ENCODE measurements around the gene TBC1D22A.

Gene TBC1D22A

DNA sequence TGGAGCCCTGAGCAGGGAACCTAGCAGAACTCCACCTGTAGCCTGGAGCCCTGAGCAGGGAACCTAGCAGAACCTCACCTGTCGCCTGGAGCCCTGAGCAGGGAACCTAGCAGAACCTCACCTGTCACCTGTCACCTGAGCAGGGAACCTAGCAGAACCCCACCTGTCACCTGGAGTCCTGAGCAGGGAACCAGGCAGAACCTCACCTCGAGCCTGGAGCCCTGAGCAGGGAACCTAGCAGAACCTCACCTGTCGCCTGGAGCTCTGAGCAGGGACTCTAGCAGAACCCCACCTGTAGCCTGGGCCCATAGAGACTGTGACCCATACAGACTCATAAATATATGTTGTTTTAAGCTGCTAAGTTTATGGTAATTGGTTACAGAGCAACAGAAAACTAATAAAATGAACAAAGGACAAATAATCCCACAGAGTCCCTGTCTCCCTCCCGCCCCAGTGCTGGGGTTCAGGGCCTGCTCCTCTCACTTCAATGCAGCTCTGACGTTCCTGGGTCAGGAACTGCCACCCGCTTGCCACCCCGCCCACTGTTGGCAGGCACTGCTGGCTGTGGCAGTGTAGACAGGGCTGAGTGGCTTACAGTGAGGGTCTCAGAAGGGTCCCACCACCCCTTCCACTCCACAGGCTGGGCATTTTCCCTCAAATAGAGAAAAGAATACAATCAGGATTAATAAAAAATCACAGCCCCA is 259.1 kb downstream of the TBC1D22A start:
- H3K4me3 ChIP-seq (ENCODE audit: low read depth, low read length) = no peak overlapping the region
- TF ChIP-seq, protein P1, sequence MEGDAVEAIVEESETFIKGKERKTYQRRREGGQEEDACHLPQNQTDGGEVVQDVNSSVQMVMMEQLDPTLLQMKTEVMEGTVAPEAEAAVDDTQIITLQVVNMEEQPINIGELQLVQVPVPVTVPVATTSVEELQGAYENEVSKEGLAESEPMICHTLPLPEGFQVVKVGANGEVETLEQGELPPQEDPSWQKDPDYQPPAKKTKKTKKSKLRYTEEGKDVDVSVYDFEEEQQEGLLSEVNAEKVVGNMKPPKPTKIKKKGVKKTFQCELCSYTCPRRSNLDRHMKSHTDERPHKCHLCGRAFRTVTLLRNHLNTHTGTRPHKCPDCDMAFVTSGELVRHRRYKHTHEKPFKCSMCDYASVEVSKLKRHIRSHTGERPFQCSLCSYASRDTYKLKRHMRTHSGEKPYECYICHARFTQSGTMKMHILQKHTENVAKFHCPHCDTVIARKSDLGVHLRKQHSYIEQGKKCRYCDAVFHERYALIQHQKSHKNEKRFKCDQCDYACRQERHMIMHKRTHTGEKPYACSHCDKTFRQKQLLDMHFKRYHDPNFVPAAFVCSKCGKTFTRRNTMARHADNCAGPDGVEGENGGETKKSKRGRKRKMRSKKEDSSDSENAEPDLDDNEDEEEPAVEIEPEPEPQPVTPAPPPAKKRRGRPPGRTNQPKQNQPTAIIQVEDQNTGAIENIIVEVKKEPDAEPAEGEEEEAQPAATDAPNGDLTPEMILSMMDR (IDR thresholded peaks at IDR 0.05; ENCODE audit: low read depth, low read length) = no peak

GRCh38 chr22:47022075-47022473 is 259.6 kb downstream of the TBC1D22A start:
- TF ChIP-seq, protein P1 (IDR thresholded peaks at IDR 0.05; ENCODE audit: low read depth, low read length) = no peak
- no peak overlapping the region for H3K4me3 ChIP-seq (ENCODE audit: low read depth, low read length)

GRCh38 chr22:47022475-47022874 is 260.0 kb downstream of the TBC1D22A start:
- TF ChIP-seq, protein P1 (IDR thresholded peaks at IDR 0.05; ENCODE audit: low read depth, low read length) = no peak
- no peak overlapping the region for H3K4me3 ChIP-seq (ENCODE audit: low read depth, low read length)

- no peak overlapping the region for H3K4me3 ChIP-seq (ENCODE audit: low read depth, low read length)
- TF ChIP-seq, protein P1 (IDR thresholded peaks at IDR 0.05; ENCODE audit: low read depth, low read length) = no peak
Measured at GRCh38 chr22:47023871-47024270, 261.4 kb downstream of the TBC1D22A start.

DNA sequence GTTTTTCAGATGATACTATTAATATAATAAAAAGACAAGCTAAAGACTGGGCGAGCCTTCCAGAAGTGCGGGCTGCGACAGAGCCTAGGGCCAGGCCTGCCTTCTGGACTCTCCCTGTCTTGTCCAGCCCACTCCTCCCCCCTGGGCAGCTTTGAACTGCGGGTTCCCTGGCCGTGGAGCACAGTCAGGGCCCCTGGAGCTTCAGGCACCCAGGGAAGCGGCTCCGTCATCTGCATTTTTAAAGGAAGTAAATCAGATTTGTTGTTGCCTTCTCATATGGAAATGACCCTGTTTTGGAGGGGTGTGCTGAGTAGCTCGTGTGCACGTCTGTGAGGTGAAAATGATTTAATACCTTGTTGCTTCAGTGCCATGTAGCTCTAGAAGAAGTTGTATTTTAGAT is 265.3 kb downstream of the TBC1D22A start:
- no peak overlapping the region for H3K4me3 ChIP-seq (ENCODE audit: low read depth, low read length)
- TF ChIP-seq, protein P1 (IDR thresholded peaks at IDR 0.05; ENCODE audit: low read depth, low read length) = no peak

- TF ChIP-seq, protein P1 (IDR thresholded peaks at IDR 0.05; ENCODE audit: low read depth, low read length) = no peak
- H3K4me3 ChIP-seq (ENCODE audit: low read depth, low read length) = no peak overlapping the region
Measured at GRCh38 chr22:47029244-47030074, 267.0 kb downstream of the TBC1D22A start.

GRCh38 chr22:47030143-47030661 is 267.8 kb downstream of the TBC1D22A start:
- TF ChIP-seq, protein P1 (IDR thresholded peaks at IDR 0.05; ENCODE audit: low read depth, low read length) = no peak
- no peak overlapping the region for H3K4me3 ChIP-seq (ENCODE audit: low read depth, low read length)

All from WI38 (cell line).